ENCODE data around the gene HORMAD2. TPM values are rescaled to one million over a fixed set of nuclear protein-coding genes. Genes with fewer than 3 reads are reported as not detected.

Gene HORMAD2
- total RNA-seq, 4 donors from 2014 or later, result not detected

DNA sequence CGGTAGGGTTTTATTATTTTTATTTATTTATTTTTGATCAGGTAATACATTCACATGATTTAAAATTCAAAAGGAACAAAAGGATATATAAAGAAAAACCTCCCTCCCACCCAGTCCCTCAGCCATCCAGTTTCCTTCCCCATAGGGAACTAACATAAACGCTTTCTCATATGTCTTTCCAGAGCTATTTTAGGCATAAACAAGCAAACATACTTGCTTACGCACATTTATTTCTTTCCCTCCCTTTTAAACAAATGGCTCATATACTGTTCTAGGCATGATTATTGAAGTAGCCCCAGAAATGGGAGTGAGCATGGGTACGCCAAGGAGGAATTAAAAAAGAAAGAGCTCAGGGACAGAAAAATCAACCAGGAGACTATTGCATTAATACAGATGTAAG lies 102.6 kb downstream of the HORMAD2 start:
- DNase-seq, result no peak
- Histone ChIP-seq H3K36me3 (no peaks in the 10 kb centered on the region), H3K4me1 (no peaks in the 10 kb centered on the region), H3K27ac (no peak overlapping the region), H3K4me3 (no peak overlapping the region), H3K9me3 (no peaks in the 10 kb centered on the region), H3K27me3 (peaks cover 0 to 8% (median 0%) of the 10 kb centered on the region in 3 donors)
- in situ Hi-C loops (cut with MboI; ENCODE audit: low sequenced_read_pairs in 4 of 4), result no loop called here
- intact Hi-C loops (cut with DNase I; ENCODE audit: low total_unique reads), result no loop called here
- TF ChIP-seq, protein P1, sequence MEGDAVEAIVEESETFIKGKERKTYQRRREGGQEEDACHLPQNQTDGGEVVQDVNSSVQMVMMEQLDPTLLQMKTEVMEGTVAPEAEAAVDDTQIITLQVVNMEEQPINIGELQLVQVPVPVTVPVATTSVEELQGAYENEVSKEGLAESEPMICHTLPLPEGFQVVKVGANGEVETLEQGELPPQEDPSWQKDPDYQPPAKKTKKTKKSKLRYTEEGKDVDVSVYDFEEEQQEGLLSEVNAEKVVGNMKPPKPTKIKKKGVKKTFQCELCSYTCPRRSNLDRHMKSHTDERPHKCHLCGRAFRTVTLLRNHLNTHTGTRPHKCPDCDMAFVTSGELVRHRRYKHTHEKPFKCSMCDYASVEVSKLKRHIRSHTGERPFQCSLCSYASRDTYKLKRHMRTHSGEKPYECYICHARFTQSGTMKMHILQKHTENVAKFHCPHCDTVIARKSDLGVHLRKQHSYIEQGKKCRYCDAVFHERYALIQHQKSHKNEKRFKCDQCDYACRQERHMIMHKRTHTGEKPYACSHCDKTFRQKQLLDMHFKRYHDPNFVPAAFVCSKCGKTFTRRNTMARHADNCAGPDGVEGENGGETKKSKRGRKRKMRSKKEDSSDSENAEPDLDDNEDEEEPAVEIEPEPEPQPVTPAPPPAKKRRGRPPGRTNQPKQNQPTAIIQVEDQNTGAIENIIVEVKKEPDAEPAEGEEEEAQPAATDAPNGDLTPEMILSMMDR (IDR thresholded peaks at IDR 0.05 in 4 of 5, conservative IDR thresholded peaks at IDR 0.05 in 1 of 5), result no peak
- no peak for TF ChIP-seq POLR2A (IDR thresholded peaks at IDR 0.05)
- ATAC-seq, result no peak

DNA sequence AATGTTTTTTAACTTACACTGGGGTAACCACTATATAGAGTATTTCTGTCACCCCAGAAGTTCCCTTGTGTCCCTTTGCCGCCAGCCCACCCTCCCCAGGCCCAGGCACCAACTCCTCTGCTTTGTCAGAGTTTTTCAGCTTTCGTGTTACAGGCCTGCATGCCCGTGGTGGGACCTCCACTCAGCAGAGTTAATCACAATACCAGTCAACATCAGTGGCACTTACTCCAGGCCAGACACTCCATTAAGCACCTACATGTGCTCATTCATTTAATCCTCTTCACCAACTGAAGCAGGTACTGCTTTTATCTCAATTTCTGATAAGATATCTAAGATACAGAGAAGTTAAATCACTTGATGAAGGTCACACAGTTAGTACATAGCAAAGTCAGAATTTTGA lies 103.0 kb downstream of the HORMAD2 start:
- no peaks in the 10 kb centered on the region for H3K4me1 ChIP-seq
- H3K36me3 ChIP-seq, result no peaks in the 10 kb centered on the region
- no peak overlapping the region for H3K4me3 ChIP-seq
- ATAC-seq, result no peak
- no peaks in the 10 kb centered on the region for H3K9me3 ChIP-seq
- H3K27me3 ChIP-seq, result peaks cover 0 to 8% (median 0%) of the 10 kb centered on the region in 3 donors
- intact Hi-C loops (cut with DNase I; ENCODE audit: low total_unique reads), result no loop called here
- in situ Hi-C loops (cut with MboI; ENCODE audit: low sequenced_read_pairs in 4 of 4), result no loop called here
- no peak for DNase-seq
- no peak overlapping the region for H3K27ac ChIP-seq
- TF ChIP-seq, protein P1 (IDR thresholded peaks at IDR 0.05 in 4 of 5, conservative IDR thresholded peaks at IDR 0.05 in 1 of 5), result no peak

DNA sequence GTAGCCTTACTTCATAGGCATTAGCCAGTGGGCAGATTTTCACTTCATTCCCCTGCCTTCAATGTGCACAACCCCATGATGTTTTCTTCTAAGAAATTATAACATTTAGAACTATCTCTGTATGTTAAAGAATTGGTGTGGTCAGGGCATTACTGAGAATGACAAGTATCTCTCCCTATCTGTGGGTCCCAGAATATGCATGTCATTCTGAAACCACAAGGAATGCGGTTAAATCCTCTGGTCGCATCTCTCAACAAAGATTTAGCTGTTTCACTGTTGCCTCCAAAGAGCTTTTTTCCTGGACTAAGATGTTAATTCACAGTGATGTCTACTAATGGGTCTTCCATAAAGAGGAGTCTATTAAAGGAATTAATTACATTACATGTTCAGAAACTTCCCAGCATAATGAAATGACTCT lies 103.6 kb downstream of the HORMAD2 start:
- ATAC-seq, result no peak
- Histone ChIP-seq H3K9me3 (no peaks in the 10 kb centered on the region), H3K4me3 (no peak overlapping the region), H3K27ac (no peak overlapping the region), H3K27me3 (peaks cover 0 to 8% (median 0%) of the 10 kb centered on the region in 3 donors), H3K4me1 (no peaks in the 10 kb centered on the region), H3K36me3 (no peaks in the 10 kb centered on the region)
- intact Hi-C loops (cut with DNase I; ENCODE audit: low total_unique reads), result no loop called here
- no peak for DNase-seq
- no peak for TF ChIP-seq POLR2A (IDR thresholded peaks at IDR 0.05)
- TF ChIP-seq, protein P1 (IDR thresholded peaks at IDR 0.05 in 4 of 5, conservative IDR thresholded peaks at IDR 0.05 in 1 of 5), result no peak
- in situ Hi-C loops (cut with MboI; ENCODE audit: low sequenced_read_pairs in 4 of 4), result no loop called here

DNA sequence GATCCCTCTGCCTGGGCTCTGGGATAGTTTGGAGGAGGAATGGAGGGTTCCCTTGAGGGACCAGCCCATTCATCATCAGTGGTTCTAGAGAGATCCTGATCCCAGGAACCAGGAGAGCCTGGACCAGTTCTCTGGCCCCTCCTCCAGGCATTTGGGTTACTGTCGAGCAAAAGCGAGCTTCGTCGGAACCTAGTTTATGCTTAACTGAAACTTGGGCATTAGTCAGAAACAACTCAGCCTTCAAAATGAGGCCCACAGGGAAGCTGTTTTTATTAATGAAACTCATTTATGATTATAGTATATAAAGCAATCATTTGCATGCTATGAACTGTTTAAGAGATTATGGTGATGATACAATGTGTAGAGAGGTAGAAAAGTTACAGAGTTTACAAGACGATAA lies 104.9 kb downstream of the HORMAD2 start:
- Histone ChIP-seq H3K27ac (no peak overlapping the region), H3K36me3 (no peaks in the 10 kb centered on the region), H3K27me3 (peaks cover 0 to 12% (median 0%) of the 10 kb centered on the region in 3 donors), H3K4me1 (no peaks in the 10 kb centered on the region), H3K9me3 (no peaks in the 10 kb centered on the region), H3K4me3 (no peak overlapping the region)
- in situ Hi-C loops (cut with MboI; ENCODE audit: low sequenced_read_pairs in 4 of 4), result no loop called here
- intact Hi-C loops (cut with DNase I; ENCODE audit: low total_unique reads), result no loop called here
- no peak for ATAC-seq
- no peak for DNase-seq
- TF ChIP-seq POLR2A (IDR thresholded peaks at IDR 0.05), result no peak
- TF ChIP-seq, protein P1 (IDR thresholded peaks at IDR 0.05 in 4 of 5, conservative IDR thresholded peaks at IDR 0.05 in 1 of 5), result no peak

DNA sequence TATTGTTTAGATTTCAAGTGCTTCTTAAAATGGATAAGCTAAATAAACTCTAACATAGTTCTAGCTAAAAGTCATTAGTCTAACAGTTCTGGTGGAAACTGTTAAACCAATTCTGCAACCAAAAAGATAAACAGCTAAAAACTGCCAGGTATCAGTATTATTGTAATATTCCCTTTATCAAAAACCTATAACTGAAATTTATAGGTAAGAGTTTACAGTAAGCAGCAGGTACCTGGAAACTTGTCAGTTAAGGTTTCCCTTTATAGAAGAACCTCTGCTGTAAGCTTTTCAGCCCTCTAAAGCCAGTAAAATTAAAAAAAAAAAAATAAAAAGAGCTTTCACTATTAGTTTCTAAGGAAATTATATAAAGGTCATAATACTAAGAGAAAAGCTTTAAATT lies 105.3 kb downstream of the HORMAD2 start:
- ATAC-seq, result no peak
- in situ Hi-C loops (cut with MboI; ENCODE audit: low sequenced_read_pairs in 4 of 4), result no loop called here
- intact Hi-C loops (cut with DNase I; ENCODE audit: low total_unique reads), result no loop called here
- H3K9me3 ChIP-seq, result no peaks in the 10 kb centered on the region
- no peak overlapping the region for H3K4me3 ChIP-seq
- TF ChIP-seq, protein P1 (IDR thresholded peaks at IDR 0.05 in 4 of 5, conservative IDR thresholded peaks at IDR 0.05 in 1 of 5), result no peak
- no peak for TF ChIP-seq POLR2A (IDR thresholded peaks at IDR 0.05)
- H3K27ac ChIP-seq, result no peak overlapping the region
- DNase-seq, result no peak
- no peaks in the 10 kb centered on the region for H3K4me1 ChIP-seq
- no peaks in the 10 kb centered on the region for H3K36me3 ChIP-seq
- peaks cover 0 to 12% (median 0%) of the 10 kb centered on the region in 3 donors for H3K27me3 ChIP-seq

Data from gastrocnemius medialis (tissue), 4 donors.